Testis (tissue), 3 donors: Measurements from ENCODE around the gene NAT8L. TPM values are rescaled to one million over a fixed set of nuclear protein-coding genes. Genes with fewer than 3 reads are reported as not detected.

Experiments
- DNase-seq: peaks from one replicate; pipeline ENCODE4 v3.0.0-alpha.2; 2019
- H3K27ac ChIP-seq, 2 donors: fragments of 200-600 bp; sonication (generic); one replicate each; pipeline ENCODE4 v1.5.1; 2019
- H3K27me3 ChIP-seq: fragments of 200-600 bp; sonication (generic); one replicate; pipeline ENCODE4 v1.5.1; 2019
- H3K36me3 ChIP-seq: fragments of 200-600 bp; sonication (generic); one replicate; pipeline ENCODE4 v1.5.1; 2017; ENCODE audit warnings: low read depth; ENCODE audit errors: missing control alignments
- H3K4me1 ChIP-seq: fragments of 200-600 bp; sonication (generic); one replicate; pipeline ENCODE4 v1.5.1; 2019
- H3K4me3 ChIP-seq, 2 donors: fragments of 200-600 bp; sonication (generic); one replicate each; pipeline ENCODE4 v1.5.1; 2017 to 2019
- H3K9me3 ChIP-seq: fragments of 200-600 bp; sonication (generic); one replicate; pipeline ENCODE4 v1.5.1; 2017
- CTCF ChIP-seq, 3 experiments: fragments of 450-650 bp in 2 of 3; fragments of 200-600 bp in 1 of 3; sonication (generic) in 1 of 3; IDR thresholded peaks; one replicate each; pipeline ENCODE4 v1.5.1; 2016 to 2019; ENCODE audit warnings: antibody characterized with exemption in 3 of 3, mild to moderate bottlenecking in 2 of 3, moderate library complexity in 1 of 3
- POLR2A ChIP-seq: fragments of 450-650 bp; IDR thresholded peaks from one replicate; pipeline ENCODE4 v1.6.1; 2017; ENCODE audit warnings: antibody characterized with exemption, mild to moderate bottlenecking, moderate library complexity
- WGBS, 2 donors: methylation state at CpG; one replicate each; pipeline ENCODE4 v1.1.5; 2018; 5-methylcytosine and 5-hydroxymethylcytosine counted together
- intact Hi-C: fragments of 100-400 bp; cut with DNase I; formaldehyde crosslinking; loops from one replicate; pipeline ENCODE4 v1.15.1; 2023; ENCODE audit warnings: low total_unique reads
- polyA plus RNA-seq: library from polyadenylated mRNA; stranded (reverse); fragments of 350-450 nt; fragmentation: Illumina TruSeq; extraction: RNeasy Lipid Tissue Mini Kit (QIAGEN cat#74804); gene quantifications from one replicate; pipeline ENCODE4 v1.2.3, GENCODE V29; 2014; ENCODE audit warnings: low read depth, low replicate concordance; ENCODE audit not compliant: insufficient read depth
- total RNA-seq, 2 donors: library from RNA; depleted of rRNA; stranded (reverse); fragments of >200 nt; gene quantifications; one replicate each; pipeline ENCODE4 v1.2.3, GENCODE V29; 2016

The NAT8L gene
- total and polyA plus RNA-seq, 3 donors from 2014 or later, result 36.6 to 82.9 (median 56.6) TPM

DNA sequence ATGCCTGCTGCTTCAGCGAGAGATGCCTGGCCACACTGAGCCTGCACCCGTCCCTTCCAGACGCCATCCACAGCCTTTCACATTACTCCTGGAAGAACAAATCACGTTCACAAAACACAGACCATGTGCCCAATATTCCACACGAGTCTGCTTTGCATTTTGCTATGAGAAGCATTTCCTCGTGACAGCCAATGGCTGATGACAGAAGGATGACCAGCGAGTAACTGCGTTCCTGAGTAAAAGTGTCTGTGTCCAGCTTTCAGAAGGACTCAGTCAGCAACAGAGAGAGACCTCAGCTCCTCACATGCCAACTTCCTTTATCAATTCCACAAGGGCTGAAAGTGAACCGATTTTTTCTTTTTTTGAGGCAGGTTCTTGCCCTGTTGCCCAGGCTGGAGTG, 19.5 kb downstream of the NAT8L start:
- no peaks in the 10 kb centered on the region for H3K36me3 ChIP-seq
- no peaks in the 10 kb centered on the region for H3K27me3 ChIP-seq
- peak; percentile 12 for DNase-seq
- H3K4me1 ChIP-seq, result peaks cover 11% of the 10 kb centered on the region
- WGBS, 2 donors, result 85 to 93% methylated on average over 9 of the region's 9 CpGs
- TF ChIP-seq POLR2A (no peak), CTCF (IDR thresholded peaks at IDR 0.05) (no peak)
- intact Hi-C loops, result no loop called here
- H3K27ac ChIP-seq, result no peak overlapping the region
- no peaks in the 10 kb centered on the region for H3K9me3 ChIP-seq
- no peak overlapping the region for H3K4me3 ChIP-seq

GRCh38 chr4:2079006-2079405, 19.9 kb downstream of the NAT8L start:
- H3K27me3 ChIP-seq, result no peaks in the 10 kb centered on the region
- intact Hi-C loops, result no loop called here
- no peaks in the 10 kb centered on the region for H3K9me3 ChIP-seq
- peaks cover 7% of the 10 kb centered on the region for H3K4me1 ChIP-seq
- no peak overlapping the region for H3K27ac ChIP-seq
- peak; percentile 2 for DNase-seq
- no peak overlapping the region for H3K4me3 ChIP-seq
- H3K36me3 ChIP-seq, result no peaks in the 10 kb centered on the region
- 100% methylated on average over 5 of the region's 5 CpGs for WGBS, 2 donors
- TF ChIP-seq POLR2A, result no peak
- no peak for TF ChIP-seq CTCF (IDR thresholded peaks at IDR 0.05)

DNA sequence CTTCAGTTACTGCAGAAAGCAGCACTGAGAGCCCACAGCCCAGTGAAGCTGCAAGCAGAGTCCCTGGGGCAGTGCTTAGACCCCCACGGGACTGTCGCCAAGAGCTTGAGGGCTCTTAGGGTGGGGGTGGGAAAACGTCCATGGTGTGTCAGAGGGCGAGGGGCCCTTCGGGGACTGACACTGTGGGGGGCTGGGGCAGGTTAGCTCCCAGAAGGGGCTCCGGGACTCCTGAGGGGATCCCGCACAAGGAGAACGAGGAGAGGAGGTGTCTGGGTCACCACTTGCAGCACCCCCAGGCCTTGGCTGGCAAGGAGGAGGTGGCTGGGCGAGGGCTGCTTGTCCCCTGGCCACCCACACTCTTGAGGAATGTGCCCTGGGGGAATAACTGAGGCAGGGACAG, 20.8 kb downstream of the NAT8L start:
- TF ChIP-seq CTCF (IDR thresholded peaks at IDR 0.05) (no peak), POLR2A (no peak)
- no peak overlapping the region for H3K4me3 ChIP-seq
- intact Hi-C loops, result no loop called here
- WGBS, 2 donors, result 97 to 98% methylated on average over 5 to 9 of the region's 9 CpGs
- H3K4me1 ChIP-seq, result no peaks in the 10 kb centered on the region
- no peaks in the 10 kb centered on the region for H3K36me3 ChIP-seq
- no peaks in the 10 kb centered on the region for H3K27me3 ChIP-seq
- DNase-seq, result peak; percentile 2
- no peaks in the 10 kb centered on the region for H3K9me3 ChIP-seq
- H3K27ac ChIP-seq, result no peak overlapping the region

GRCh38 chr4:2080429-2081300, 21.5 kb downstream of the NAT8L start:
- Histone ChIP-seq H3K9me3 (no peaks in the 10 kb centered on the region), H3K27ac (no peak overlapping the region), H3K4me3 (no peak overlapping the region), H3K36me3 (no peaks in the 10 kb centered on the region), H3K4me1 (no peaks in the 10 kb centered on the region), H3K27me3 (no peaks in the 10 kb centered on the region)
- peak; percentile 10 for DNase-seq
- intact Hi-C loops, result no loop called here
- TF ChIP-seq CTCF (IDR thresholded peaks at IDR 0.05), result no peak
- no peak for TF ChIP-seq POLR2A
- 66 to 90% methylated on average over 3 to 19 of the region's 19 CpGs for WGBS, 2 donors

DNA sequence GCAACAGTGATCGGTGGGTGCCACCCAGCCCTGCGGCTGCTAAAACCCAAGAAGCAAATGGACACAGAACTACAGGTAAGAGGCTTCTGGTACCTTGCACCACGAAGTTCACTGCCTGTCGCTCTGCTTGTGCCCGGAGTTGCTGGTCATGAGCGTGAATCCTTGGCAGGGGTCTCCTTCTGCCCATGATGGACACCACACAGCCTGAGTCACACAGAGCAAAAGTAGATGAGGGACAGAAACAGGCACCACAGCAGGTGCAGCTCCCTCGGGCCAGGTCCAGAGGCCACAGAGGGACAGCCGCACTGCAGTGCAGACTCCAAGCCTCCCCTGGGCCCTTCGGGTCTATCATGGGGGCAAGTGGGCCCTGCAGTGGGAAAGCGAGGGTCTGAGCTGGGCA, 22.4 kb downstream of the NAT8L start:
- no peak for DNase-seq

More for the DNA sequence above, 22.4 kb downstream of the NAT8L start:
- TF ChIP-seq POLR2A (no peak), CTCF (IDR thresholded peaks at IDR 0.05) (no peak)
- H3K27ac ChIP-seq, result no peak overlapping the region
- no peaks in the 10 kb centered on the region for H3K4me1 ChIP-seq
- H3K4me3 ChIP-seq, result no peak overlapping the region
- WGBS, 2 donors, result 94 to 98% methylated on average over 10 of the region's 10 CpGs
- H3K9me3 ChIP-seq, result no peaks in the 10 kb centered on the region
- no peaks in the 10 kb centered on the region for H3K36me3 ChIP-seq
- no peaks in the 10 kb centered on the region for H3K27me3 ChIP-seq
- intact Hi-C loops, result no loop called here
